A673 (cell line): ENCODE data around the gene NPEPL1.

Experiments used
- EZH2 ChIP-seq: fragments of 200-600 bp; sonication (generic); IDR thresholded peaks from 2 replicates; pipeline ENCODE4 v1.6.1; 2017; ENCODE audit warnings: borderline replicate concordance, low read depth, mild to moderate bottlenecking, mixed read lengths, antibody characterized with exemption, low read length; ENCODE audit not compliant: poor library complexity, severe bottlenecking
- TF ChIP-seq, protein P1 (sequence below): fragments of 300-800, 200-600 bp; sonication (generic); conservative IDR thresholded peaks from 2 replicates; pipeline ENCODE4 v1.5.1; 2017; ENCODE audit warnings: low read depth, mild to moderate bottlenecking, antibody characterized with exemption, low read length, moderate library complexity, mixed read lengths

DNA sequence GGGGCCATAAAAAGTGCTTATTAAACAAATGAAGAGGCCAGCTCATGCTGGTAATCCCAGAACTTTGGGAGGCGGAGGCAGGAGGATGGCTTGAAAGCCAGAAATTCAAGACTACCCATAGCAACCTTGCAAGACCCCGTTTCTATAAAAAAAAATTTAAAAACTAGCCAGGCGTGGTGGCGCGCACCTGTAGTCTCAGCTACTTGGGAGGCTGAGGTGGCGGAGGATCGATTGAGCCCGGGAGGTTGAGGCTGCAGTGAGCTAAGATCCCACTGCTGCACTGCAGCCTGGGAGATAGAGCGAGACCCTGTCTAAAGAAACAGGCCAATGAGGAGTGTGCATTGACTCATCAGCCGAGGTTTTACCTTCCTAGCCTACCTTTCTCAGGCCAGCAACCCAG, 15.2 kb downstream of the NPEPL1 start:
- TF ChIP-seq, protein P1, sequence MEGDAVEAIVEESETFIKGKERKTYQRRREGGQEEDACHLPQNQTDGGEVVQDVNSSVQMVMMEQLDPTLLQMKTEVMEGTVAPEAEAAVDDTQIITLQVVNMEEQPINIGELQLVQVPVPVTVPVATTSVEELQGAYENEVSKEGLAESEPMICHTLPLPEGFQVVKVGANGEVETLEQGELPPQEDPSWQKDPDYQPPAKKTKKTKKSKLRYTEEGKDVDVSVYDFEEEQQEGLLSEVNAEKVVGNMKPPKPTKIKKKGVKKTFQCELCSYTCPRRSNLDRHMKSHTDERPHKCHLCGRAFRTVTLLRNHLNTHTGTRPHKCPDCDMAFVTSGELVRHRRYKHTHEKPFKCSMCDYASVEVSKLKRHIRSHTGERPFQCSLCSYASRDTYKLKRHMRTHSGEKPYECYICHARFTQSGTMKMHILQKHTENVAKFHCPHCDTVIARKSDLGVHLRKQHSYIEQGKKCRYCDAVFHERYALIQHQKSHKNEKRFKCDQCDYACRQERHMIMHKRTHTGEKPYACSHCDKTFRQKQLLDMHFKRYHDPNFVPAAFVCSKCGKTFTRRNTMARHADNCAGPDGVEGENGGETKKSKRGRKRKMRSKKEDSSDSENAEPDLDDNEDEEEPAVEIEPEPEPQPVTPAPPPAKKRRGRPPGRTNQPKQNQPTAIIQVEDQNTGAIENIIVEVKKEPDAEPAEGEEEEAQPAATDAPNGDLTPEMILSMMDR = no peak
- no peak for TF ChIP-seq EZH2
